Endodermal cell (in vitro differentiated cells): ENCODE measurements around the gene TBX5. TPM values are rescaled to one million over a fixed set of nuclear protein-coding genes. Genes with fewer than 3 reads are reported as not detected.

Experiments
- DNase-seq: peaks from one replicate; pipeline ENCODE4 v3.0.0-alpha.2; 2017
- H3K27ac ChIP-seq: 2 replicates; pipeline ENCODE4 v1.5.1; 2013; ENCODE audit warnings: mild to moderate bottlenecking, low read depth, low read length, moderate library complexity
- H3K27me3 ChIP-seq: 2 replicates; pipeline ENCODE4 v1.6.1; 2013; ENCODE audit warnings: mild to moderate bottlenecking, low read length, moderate library complexity; ENCODE audit not compliant: insufficient read depth, control insufficient read depth, poor library complexity, severe bottlenecking
- H3K36me3 ChIP-seq: 2 replicates; pipeline ENCODE4 v1.7.0; 2013; ENCODE audit warnings: mild to moderate bottlenecking, low read length, moderate library complexity; ENCODE audit not compliant: control insufficient read depth, insufficient read depth
- H3K4me1 ChIP-seq: one replicate; pipeline ENCODE4 v1.7.0; 2013; ENCODE audit warnings: low read length; ENCODE audit not compliant: control insufficient read depth, insufficient read depth
- H3K4me3 ChIP-seq: 2 replicates; pipeline ENCODE4 v1.5.1; 2013; ENCODE audit warnings: mild to moderate bottlenecking, low read length, moderate library complexity
- H3K9ac ChIP-seq: 2 replicates; pipeline ENCODE4 v1.6.1; 2013; ENCODE audit warnings: mild to moderate bottlenecking, low read length, moderate library complexity; ENCODE audit not compliant: poor library complexity, severe bottlenecking; ENCODE audit errors: extremely low read depth
- H3K9me3 ChIP-seq: 2 replicates; pipeline ENCODE4 v1.6.1; 2013; ENCODE audit warnings: mild to moderate bottlenecking, low read length, moderate library complexity; ENCODE audit not compliant: control insufficient read depth
- H3K27ac Mint-ChIP-seq: 2 replicates; pipeline ENCODE4 v1.8.0; 2020; ENCODE audit warnings: mixed read lengths
- H3K27me3 Mint-ChIP-seq: 2 replicates; pipeline ENCODE4 v1.8.0; 2021; ENCODE audit warnings: mild to moderate bottlenecking, mixed read lengths; ENCODE audit not compliant: insufficient read depth
- H3K36me3 Mint-ChIP-seq: 2 replicates; pipeline ENCODE4 v1.8.0; 2020; ENCODE audit warnings: low read depth, mixed read lengths
- H3K4me1 Mint-ChIP-seq: 2 replicates; pipeline ENCODE4 v1.8.0; 2020; ENCODE audit warnings: mixed read lengths
- H3K4me3 Mint-ChIP-seq: 2 replicates; pipeline ENCODE4 v1.8.0; 2020; ENCODE audit warnings: mild to moderate bottlenecking, moderate library complexity, mixed read lengths
- H3K9me3 Mint-ChIP-seq: 2 replicates; pipeline ENCODE4 v1.8.0; 2020; ENCODE audit warnings: mild to moderate bottlenecking, mixed read lengths
- CTCF ChIP-seq: fragments of 200-600 bp; sonication (generic); conservative IDR thresholded peaks from 2 replicates; pipeline ENCODE4 v1.5.0; 2021; ENCODE audit warnings: antibody characterized with exemption, mild to moderate bottlenecking
- whole genome bisulfite sequencing, 2 experiments: methylation state at CpG; one replicate each; pipeline versions ENCODE4 v1.1.5 to v1.1.7; 2013; ENCODE audit warnings: missing lambda C conversion rate in 2 of 2, mixed read lengths in 1 of 2; ENCODE audit not compliant: insufficient coverage in 1 of 2, insufficient read length in 1 of 2; 5-methylcytosine and 5-hydroxymethylcytosine counted together
- total RNA-seq, 2 donors: library from RNA; stranded (reverse); fragmentation: NEBNext Ultra II Directional in 1 of 2; extraction: Animal tissue kit (Norgen Biotek cat#: 25700) in 1 of 2; gene quantifications; 2 replicates in 1 of 2; 3 replicates in 1 of 2; pipeline ENCODE4 v1.2.1, GENCODE V29; 2021

Gene TBX5
- total RNA-seq, 2 donors from 2014 or later = not detected

- H3K27ac Mint-ChIP-seq = no peak overlapping the region
- no peak overlapping the region for H3K4me3 ChIP-seq
- H3K27me3 Mint-ChIP-seq = peaks cover 99% of the 10 kb centered on the region
- H3K27ac ChIP-seq = no peak overlapping the region
- peaks cover 5% of the 10 kb centered on the region for H3K9me3 ChIP-seq
- peaks cover 3% of the 10 kb centered on the region for H3K4me1 ChIP-seq
- no peaks in the 10 kb centered on the region for H3K36me3 ChIP-seq
- peaks cover 10% of the 10 kb centered on the region for H3K9me3 Mint-ChIP-seq
- TF ChIP-seq CTCF = no peak
- peaks cover 100% of the 10 kb centered on the region for H3K27me3 ChIP-seq
- H3K36me3 Mint-ChIP-seq = no peaks in the 10 kb centered on the region
- H3K4me3 Mint-ChIP-seq = no peak overlapping the region
- WGBS, 2 experiments = 2 to 4% methylated on average over 13 to 24 of the region's 25 CpGs
- no peak overlapping the region for H3K9ac ChIP-seq
- peak; percentile 75 for DNase-seq
- peaks cover 8% of the 10 kb centered on the region for H3K4me1 Mint-ChIP-seq
Observed at GRCh38 chr12:114439261-114439683, 33.3 kb upstream of the TBX5 start.

DNA sequence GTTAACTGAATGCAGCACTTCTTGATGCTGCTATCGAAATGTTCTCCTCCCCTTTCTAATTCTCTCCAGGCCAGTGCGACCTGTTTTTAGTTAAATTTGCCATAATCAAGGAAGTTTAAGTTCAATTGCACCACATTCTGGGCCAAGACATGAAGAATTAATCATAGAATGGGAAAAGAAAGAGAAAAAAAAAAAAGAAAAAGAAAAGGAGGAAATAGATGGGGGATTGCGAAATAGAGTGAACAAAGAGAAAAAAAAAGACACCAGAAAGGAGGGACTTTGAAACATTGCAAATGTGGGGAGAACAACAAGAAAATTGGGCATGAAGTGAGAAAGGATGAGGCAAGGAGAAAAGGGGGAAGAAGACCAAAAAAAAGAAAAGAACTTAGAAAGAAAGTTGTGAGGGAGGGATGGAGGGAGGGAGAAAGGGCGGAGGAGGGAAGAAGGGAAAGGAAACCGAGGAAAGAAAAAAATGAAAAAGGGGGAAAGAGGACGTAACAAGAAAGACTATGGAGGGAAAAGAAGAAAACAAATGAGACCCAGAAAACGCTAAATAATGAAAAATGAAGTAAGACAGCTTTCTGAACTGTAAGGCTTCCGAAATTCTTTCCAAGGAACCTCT is 32.8 kb upstream of the TBX5 start:
- H3K4me3 Mint-ChIP-seq = no peak overlapping the region
- H3K9ac ChIP-seq = no peak overlapping the region
- H3K4me1 ChIP-seq = peaks cover 3% of the 10 kb centered on the region
- H3K9me3 ChIP-seq = peaks cover 5% of the 10 kb centered on the region
- H3K27ac Mint-ChIP-seq = no peak overlapping the region
- no peak for DNase-seq
- peaks cover 98% of the 10 kb centered on the region for H3K27me3 Mint-ChIP-seq
- 12 to 13% methylated on average over 6 to 8 of the region's 8 CpGs for WGBS, 2 experiments
- no peaks in the 10 kb centered on the region for H3K36me3 Mint-ChIP-seq
- H3K36me3 ChIP-seq = no peaks in the 10 kb centered on the region
- no peak for TF ChIP-seq CTCF
- H3K27ac ChIP-seq = no peak overlapping the region
- H3K9me3 Mint-ChIP-seq = peaks cover 10% of the 10 kb centered on the region
- H3K27me3 ChIP-seq = peaks cover 100% of the 10 kb centered on the region
- no peak overlapping the region for H3K4me3 ChIP-seq
- H3K4me1 Mint-ChIP-seq = peaks cover 5% of the 10 kb centered on the region

GRCh38 chr12:114434341-114434740 is 28.4 kb upstream of the TBX5 start:
- Mint-ChIP-seq H3K27me3 (peaks cover 91% of the 10 kb centered on the region), H3K9me3 (peaks cover 10% of the 10 kb centered on the region), H3K4me1 (no peaks in the 10 kb centered on the region), H3K4me3 (no peak overlapping the region), H3K36me3 (no peaks in the 10 kb centered on the region), H3K27ac (no peak overlapping the region)
- H3K36me3 ChIP-seq = no peaks in the 10 kb centered on the region
- H3K9me3 ChIP-seq = peaks cover 5% of the 10 kb centered on the region
- 84 to 88% methylated on average over 1 to 3 of the region's 3 CpGs for WGBS, 2 experiments
- H3K27me3 ChIP-seq = peaks cover 95% of the 10 kb centered on the region
- TF ChIP-seq CTCF = no peak
- H3K4me1 ChIP-seq = no peaks in the 10 kb centered on the region
- H3K4me3 ChIP-seq = no peak overlapping the region
- H3K9ac ChIP-seq = no peak overlapping the region
- no peak overlapping the region for H3K27ac ChIP-seq
- DNase-seq = no peak
